Vagina (tissue), 2 donors: ENCODE results near the gene PACS2. TPM values are rescaled to one million over a fixed set of nuclear protein-coding genes. Genes with fewer than 3 reads are reported as not detected.

Experiments used
- DNase-seq, 2 donors: peaks; one replicate each; pipeline ENCODE4 v3.0.0-alpha.2; 2017; ENCODE audit errors: extremely low spot score in 2 of 2
- H3K27ac ChIP-seq: fragments of 200-600 bp; sonication (generic); one replicate; pipeline ENCODE4 v1.5.1; 2019
- H3K27me3 ChIP-seq: fragments of 200-600 bp; sonication (generic); one replicate; pipeline ENCODE4 v1.5.1; 2019
- H3K36me3 ChIP-seq, 2 donors: fragments of 200-600 bp; sonication (generic); one replicate each; pipeline ENCODE4 v1.5.1; 2017 to 2019
- H3K4me1 ChIP-seq: fragments of 200-600 bp; sonication (generic); one replicate; pipeline ENCODE4 v1.5.1; 2019
- H3K4me3 ChIP-seq, 2 donors: fragments of 200-600 bp; sonication (generic); 1 replicate in 1 of 2; 2 replicates in 1 of 2; pipeline ENCODE4 v1.5.1; 2016 to 2019
- H3K9me3 ChIP-seq: fragments of 200-600 bp; sonication (generic); one replicate; pipeline ENCODE4 v1.5.1; 2019
- CTCF ChIP-seq, 3 experiments: fragments of 450-650 bp in 2 of 3; fragments of 200-600 bp in 1 of 3; sonication (generic) in 1 of 3; IDR thresholded peaks; one replicate each; pipeline ENCODE4 v1.5.1; 2017 to 2019; ENCODE audit warnings: antibody characterized with exemption in 3 of 3, mild to moderate bottlenecking in 2 of 3, moderate library complexity in 2 of 3
- POLR2A ChIP-seq, 2 donors: fragments of 450-650 bp; IDR thresholded peaks; one replicate each; pipeline ENCODE4 v1.6.1; 2017; ENCODE audit warnings: antibody characterized with exemption in 2 of 2, mild to moderate bottlenecking in 2 of 2, moderate library complexity in 2 of 2
- POLR2AphosphoS5 ChIP-seq, 2 donors: sonication (generic); formaldehyde crosslinking; IDR thresholded peaks; one replicate each; pipeline ENCODE4 v1.9.0; 2017; ENCODE audit warnings: antibody characterized with exemption in 2 of 2, mild to moderate bottlenecking in 2 of 2, low read depth in 1 of 2; ENCODE audit not compliant: insufficient read depth in 1 of 2
- intact Hi-C: fragments of 100-400 bp; cut with DNase I; formaldehyde crosslinking; loops from one replicate; pipeline ENCODE4 v1.15.1; 2023
- total RNA-seq: library from RNA; depleted of rRNA; stranded (reverse); fragments of >200 nt; gene quantifications from one replicate; pipeline ENCODE4 v1.2.3, GENCODE V29; 2016

The PACS2 gene
- total RNA-seq, 1 donor from 2014 or later, result 64.8 TPM

- Histone ChIP-seq H3K27me3 (no peaks in the 10 kb centered on the region), H3K9me3 (no peaks in the 10 kb centered on the region), H3K36me3 (peaks cover 0 to 5% of the 10 kb centered on the region in 2 donors), H3K4me3 (no peak overlapping the region), H3K4me1 (no peaks in the 10 kb centered on the region), H3K27ac (no peak overlapping the region)
- TF ChIP-seq CTCF (IDR thresholded peaks at IDR 0.05) (no peak), POLR2A (IDR thresholded peaks at IDR 0.05) (no peak), POLR2AphosphoS5 (IDR thresholded peaks at IDR 0.05; ENCODE audit: insufficient read depth in 1 of 2, low read depth in 1 of 2) (no peak)
- intact Hi-C loops, result no loop called here
- DNase-seq, result no peak
Measured at GRCh38 chr14:105376521-105377440, 62.2 kb downstream of the PACS2 start.

DNA sequence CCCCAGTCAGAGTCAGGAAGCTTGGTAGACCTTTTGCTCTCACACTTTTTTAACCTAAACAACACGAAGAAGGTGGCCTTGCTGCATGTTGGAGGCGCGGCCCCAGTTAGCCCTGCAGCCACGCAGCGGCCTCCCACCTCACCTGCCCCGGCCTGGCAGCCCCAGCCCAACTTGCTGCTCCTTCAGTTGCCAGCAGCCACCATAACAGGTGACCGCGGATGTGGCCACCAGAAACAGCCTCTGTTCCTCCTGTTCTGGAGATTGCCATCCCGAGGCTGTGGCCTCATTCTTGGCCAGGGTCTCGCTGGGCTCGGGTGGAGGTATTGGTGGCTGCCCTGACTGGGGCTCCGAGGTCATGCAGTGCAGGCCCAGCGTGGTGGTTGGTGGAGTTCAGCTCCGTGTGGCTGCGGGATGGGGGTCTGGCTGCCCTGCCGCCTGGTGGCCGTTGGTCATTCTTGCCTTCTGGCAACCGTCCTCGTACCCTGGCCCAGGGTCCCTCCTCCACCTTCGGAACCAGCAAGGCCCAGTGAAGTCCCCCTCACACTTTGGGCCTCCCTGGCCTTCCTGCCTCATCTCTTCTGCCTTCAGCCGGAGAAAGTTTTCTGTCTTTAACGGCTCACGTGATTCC, 63.1 kb downstream of the PACS2 start:
- H3K9me3 ChIP-seq, result no peaks in the 10 kb centered on the region
- H3K27me3 ChIP-seq, result no peaks in the 10 kb centered on the region
- no peaks in the 10 kb centered on the region for H3K4me1 ChIP-seq
- H3K36me3 ChIP-seq, result peaks cover 0 to 13% of the 10 kb centered on the region in 2 donors
- intact Hi-C loops, result no loop called here
- no peak overlapping the region for H3K27ac ChIP-seq
- DNase-seq, result no peak
- no peak overlapping the region for H3K4me3 ChIP-seq
- TF ChIP-seq POLR2A (IDR thresholded peaks at IDR 0.05) (no peak), CTCF (IDR thresholded peaks at IDR 0.05) (no peak), POLR2AphosphoS5 (IDR thresholded peaks at IDR 0.05; ENCODE audit: insufficient read depth in 1 of 2, low read depth in 1 of 2) (no peak)

DNA sequence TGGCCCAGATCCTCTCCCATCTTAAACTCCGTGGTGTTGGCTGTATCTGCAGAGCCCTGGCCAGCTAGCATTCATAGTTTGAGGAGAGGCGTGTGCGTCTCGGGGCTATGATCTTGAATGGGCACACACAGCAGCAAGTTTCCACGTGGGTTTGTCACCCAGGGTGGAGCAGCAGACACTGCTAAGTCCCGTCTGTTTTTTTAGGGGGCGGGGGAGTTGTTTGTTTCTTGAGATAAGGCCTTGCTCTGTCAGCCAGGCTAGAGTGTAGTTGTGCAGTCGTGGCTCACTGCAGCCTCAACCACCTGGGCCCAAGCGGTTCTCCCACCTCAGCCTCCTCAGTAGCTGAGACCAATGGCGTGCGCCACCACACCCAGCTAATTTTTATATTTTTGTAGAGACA, 63.7 kb downstream of the PACS2 start:
- TF ChIP-seq POLR2AphosphoS5 (IDR thresholded peaks at IDR 0.05; ENCODE audit: insufficient read depth in 1 of 2, low read depth in 1 of 2), result no peak
- TF ChIP-seq CTCF (IDR thresholded peaks at IDR 0.05), result no peak
- no peak for TF ChIP-seq POLR2A (IDR thresholded peaks at IDR 0.05)
- Histone ChIP-seq H3K9me3 (no peaks in the 10 kb centered on the region), H3K4me1 (no peaks in the 10 kb centered on the region), H3K4me3 (no peak overlapping the region), H3K36me3 (peaks cover 0 to 19% of the 10 kb centered on the region in 2 donors), H3K27me3 (no peaks in the 10 kb centered on the region), H3K27ac (no peak overlapping the region)
- no peak for DNase-seq
- intact Hi-C loops, result no loop called here

DNA sequence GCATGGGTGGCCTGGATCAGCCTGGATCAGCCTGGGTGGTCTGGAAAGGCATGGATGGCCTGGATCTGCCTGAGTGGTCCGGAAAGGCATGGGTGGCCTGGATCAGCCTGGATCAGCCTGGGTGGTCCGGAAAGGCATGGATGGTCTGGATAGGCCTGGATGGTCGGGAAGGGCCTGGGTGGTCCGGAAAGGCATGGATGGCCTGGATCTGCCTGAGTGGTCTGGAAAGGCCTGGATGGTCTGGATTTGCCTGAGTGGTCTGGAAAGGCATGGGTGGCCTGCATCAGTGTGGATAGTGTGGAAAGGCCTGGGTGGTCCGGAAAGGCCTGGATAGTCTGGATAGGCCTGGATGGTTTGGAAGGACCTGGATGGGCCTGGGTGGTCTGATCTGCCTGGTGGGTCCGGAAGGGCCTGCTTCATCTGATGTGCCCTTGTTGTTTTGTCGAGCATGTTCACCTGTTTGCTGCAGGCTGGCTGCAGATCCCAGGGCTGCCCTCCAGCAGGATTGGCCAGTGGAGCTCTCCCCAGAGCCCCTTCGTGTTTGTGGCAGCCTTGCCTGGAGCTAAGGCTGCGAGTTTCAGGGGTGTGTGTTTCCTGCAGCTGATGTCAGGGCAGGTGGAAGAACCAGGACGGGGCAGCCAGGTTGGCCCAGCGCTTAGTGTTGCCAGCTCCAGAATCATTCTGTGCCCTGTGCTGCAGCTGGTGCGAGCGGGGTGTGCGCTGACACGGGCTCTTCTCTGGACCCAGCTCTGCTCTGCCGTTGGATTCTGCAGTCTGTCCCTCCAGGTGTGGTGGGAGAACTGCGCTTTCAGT, 64.5 kb downstream of the PACS2 start:
- H3K4me3 ChIP-seq, result no peak overlapping the region
- intact Hi-C loops, result no loop called here
- H3K27me3 ChIP-seq, result no peaks in the 10 kb centered on the region
- H3K4me1 ChIP-seq, result no peaks in the 10 kb centered on the region
- no peaks in the 10 kb centered on the region for H3K9me3 ChIP-seq
- H3K27ac ChIP-seq, result no peak overlapping the region
- H3K36me3 ChIP-seq, result peaks cover 0 to 26% of the 10 kb centered on the region in 2 donors
- DNase-seq, result no peak
- TF ChIP-seq POLR2AphosphoS5 (IDR thresholded peaks at IDR 0.05; ENCODE audit: insufficient read depth in 1 of 2, low read depth in 1 of 2), result no peak
- TF ChIP-seq CTCF (IDR thresholded peaks at IDR 0.05), result no peak
- TF ChIP-seq POLR2A (IDR thresholded peaks at IDR 0.05), result no peak
